ENCODE measurements around the gene FDX1.

FDX1 gene

GRCh38 chr11:110431674-110432073 lies 1.9 kb downstream of the FDX1 start:
- H3K4me3 ChIP-seq (ENCODE audit: low read depth, low read length): peak overlapping the region; percentile 81
- DNase-seq (ENCODE audit: low read depth): no peak
- TF ChIP-seq, protein P1, sequence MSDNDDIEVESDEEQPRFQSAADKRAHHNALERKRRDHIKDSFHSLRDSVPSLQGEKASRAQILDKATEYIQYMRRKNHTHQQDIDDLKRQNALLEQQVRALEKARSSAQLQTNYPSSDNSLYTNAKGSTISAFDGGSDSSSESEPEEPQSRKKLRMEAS (IDR thresholded peaks at IDR 0.05; ENCODE audit: low read depth, low read length): no peak
- TF ChIP-seq MYC (IDR thresholded peaks at IDR 0.05; ENCODE audit: low read depth, low read length) (no peak), POLR2A (IDR thresholded peaks at IDR 0.05; ENCODE audit: extremely low read depth, insufficient read length) (no peak)
- TF ChIP-seq, protein P2, sequence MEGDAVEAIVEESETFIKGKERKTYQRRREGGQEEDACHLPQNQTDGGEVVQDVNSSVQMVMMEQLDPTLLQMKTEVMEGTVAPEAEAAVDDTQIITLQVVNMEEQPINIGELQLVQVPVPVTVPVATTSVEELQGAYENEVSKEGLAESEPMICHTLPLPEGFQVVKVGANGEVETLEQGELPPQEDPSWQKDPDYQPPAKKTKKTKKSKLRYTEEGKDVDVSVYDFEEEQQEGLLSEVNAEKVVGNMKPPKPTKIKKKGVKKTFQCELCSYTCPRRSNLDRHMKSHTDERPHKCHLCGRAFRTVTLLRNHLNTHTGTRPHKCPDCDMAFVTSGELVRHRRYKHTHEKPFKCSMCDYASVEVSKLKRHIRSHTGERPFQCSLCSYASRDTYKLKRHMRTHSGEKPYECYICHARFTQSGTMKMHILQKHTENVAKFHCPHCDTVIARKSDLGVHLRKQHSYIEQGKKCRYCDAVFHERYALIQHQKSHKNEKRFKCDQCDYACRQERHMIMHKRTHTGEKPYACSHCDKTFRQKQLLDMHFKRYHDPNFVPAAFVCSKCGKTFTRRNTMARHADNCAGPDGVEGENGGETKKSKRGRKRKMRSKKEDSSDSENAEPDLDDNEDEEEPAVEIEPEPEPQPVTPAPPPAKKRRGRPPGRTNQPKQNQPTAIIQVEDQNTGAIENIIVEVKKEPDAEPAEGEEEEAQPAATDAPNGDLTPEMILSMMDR (IDR thresholded peaks at IDR 0.05; ENCODE audit: low read depth, low read length): no peak

- DNase-seq (ENCODE audit: low read depth): peak; percentile 19
- TF ChIP-seq, protein P1 (IDR thresholded peaks at IDR 0.05; ENCODE audit: low read depth, low read length): no peak
- TF ChIP-seq POLR2A (IDR thresholded peaks at IDR 0.05; ENCODE audit: extremely low read depth, insufficient read length): no peak
- TF ChIP-seq, protein P2 (IDR thresholded peaks at IDR 0.05; ENCODE audit: low read depth, low read length): no peak
- TF ChIP-seq MYC (IDR thresholded peaks at IDR 0.05; ENCODE audit: low read depth, low read length): no peak
These were observed 3.1 kb downstream of the FDX1 start for GRCh38 chr11:110432713-110433392.

GRCh38 chr11:110433393-110434333 lies 3.9 kb downstream of the FDX1 start:
- TF ChIP-seq POLR2A (IDR thresholded peaks at IDR 0.05; ENCODE audit: extremely low read depth, insufficient read length): no peak
- TF ChIP-seq, protein P1 (IDR thresholded peaks at IDR 0.05; ENCODE audit: low read depth, low read length): no peak
- TF ChIP-seq MYC (IDR thresholded peaks at IDR 0.05; ENCODE audit: low read depth, low read length): no peak
- TF ChIP-seq, protein P2 (IDR thresholded peaks at IDR 0.05; ENCODE audit: low read depth, low read length): no peak
- no peak overlapping the region for H3K4me3 ChIP-seq (ENCODE audit: low read depth, low read length)
- peak; percentile 47 for DNase-seq (ENCODE audit: low read depth)

More at GRCh38 chr11:110432713-110433392, 3.1 kb downstream of the FDX1 start:
- peak overlapping the region; percentile 9 for H3K4me3 ChIP-seq (ENCODE audit: low read depth, low read length)

DNA sequence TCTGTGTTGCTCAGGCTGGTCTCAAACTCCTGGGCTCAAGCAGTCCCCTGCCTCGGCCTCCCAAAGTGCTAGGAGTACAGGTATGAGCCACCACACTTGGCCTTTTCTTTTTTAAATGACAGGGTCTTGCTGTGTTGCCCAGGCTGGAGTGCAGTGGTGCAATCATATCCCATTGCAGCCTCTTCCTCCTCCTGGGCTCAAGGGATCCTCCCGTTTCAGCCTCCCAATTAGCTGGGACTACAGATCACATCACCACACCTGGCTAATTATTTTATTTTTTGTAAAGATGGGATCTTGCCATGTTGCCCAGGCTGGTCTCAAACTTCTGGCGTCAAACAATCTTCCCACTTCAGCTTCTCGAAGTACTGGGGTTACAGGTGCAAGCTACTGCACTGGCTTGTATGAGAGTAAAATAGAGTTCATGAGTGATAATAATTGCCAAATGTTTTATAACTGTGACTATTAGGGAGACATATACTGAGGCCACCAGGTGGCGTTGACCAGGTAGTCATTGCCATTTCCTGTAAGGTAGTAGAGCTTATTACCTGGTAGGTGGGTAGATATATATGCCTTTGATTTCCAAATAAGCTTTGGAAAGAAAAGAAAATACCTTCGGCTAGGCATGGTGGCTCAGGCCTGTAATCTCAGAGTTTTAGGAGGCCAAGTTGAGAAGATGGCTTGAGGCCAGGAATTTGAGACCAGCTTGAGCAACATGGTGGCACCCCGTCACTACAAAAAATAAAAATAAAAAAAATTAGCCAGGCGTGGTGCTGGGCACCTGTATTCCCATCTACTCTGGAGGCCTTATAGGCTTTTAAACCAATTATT lies 5.4 kb downstream of the FDX1 start:
- no peak for DNase-seq (ENCODE audit: low read depth)
- TF ChIP-seq, protein P2 (IDR thresholded peaks at IDR 0.05; ENCODE audit: low read depth, low read length): peak; percentile 10
- TF ChIP-seq MYC (IDR thresholded peaks at IDR 0.05; ENCODE audit: low read depth, low read length): no peak
- no peak overlapping the region for H3K4me3 ChIP-seq (ENCODE audit: low read depth, low read length)

- TF ChIP-seq, protein P2 (IDR thresholded peaks at IDR 0.05; ENCODE audit: low read depth, low read length): no peak
- TF ChIP-seq MYC (IDR thresholded peaks at IDR 0.05; ENCODE audit: low read depth, low read length) (no peak), POLR2A (IDR thresholded peaks at IDR 0.05; ENCODE audit: extremely low read depth, insufficient read length) (no peak)
- TF ChIP-seq, protein P1 (IDR thresholded peaks at IDR 0.05; ENCODE audit: low read depth, low read length): no peak
- peak; percentile 26 for DNase-seq (ENCODE audit: low read depth)
- H3K4me3 ChIP-seq (ENCODE audit: low read depth, low read length): no peak overlapping the region
These were observed 6.3 kb downstream of the FDX1 start for GRCh38 chr11:110435780-110436717.
